ENCODE measurements around the gene AXL.
"Not testable (repeated sequence)": the region's sequence is repeated elsewhere in the genome, so short reads cannot be mapped to it uniquely, and the experiment has no call there.

The AXL gene

GRCh38 chr19:41276231-41276630 lies 57.2 kb downstream of the AXL start:
- no peak for DNase-seq

GRCh38 chr19:41278478-41278877 lies 59.5 kb downstream of the AXL start:
- no peak for DNase-seq

- no peak for DNase-seq
These were observed 69.9 kb downstream of the AXL start for GRCh38 chr19:41288673-41289530.

DNA sequence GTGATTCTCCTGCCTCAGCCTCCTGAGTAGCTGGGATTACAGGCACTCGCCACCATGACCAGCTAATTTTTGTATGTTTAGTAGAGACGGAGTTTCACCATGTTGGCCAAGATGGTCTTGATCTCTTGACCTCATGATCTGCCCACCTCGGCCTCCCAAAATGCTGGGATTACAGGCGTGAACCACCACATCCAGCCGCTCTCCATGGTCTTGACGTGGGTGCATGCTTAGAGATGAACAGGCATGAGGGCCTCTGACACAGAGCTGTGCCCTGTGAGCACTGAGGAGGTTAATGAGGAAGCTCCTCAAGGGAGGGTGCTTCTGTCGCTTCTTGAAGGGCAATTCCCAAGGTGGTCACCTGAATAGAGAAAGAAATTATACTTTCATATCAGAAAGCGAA lies 70.8 kb downstream of the AXL start:
- not testable (repeated sequence) for DNase-seq

- DNase-seq, result no peak
These were observed 75.4 kb downstream of the AXL start for GRCh38 chr19:41294393-41294792.

DNA sequence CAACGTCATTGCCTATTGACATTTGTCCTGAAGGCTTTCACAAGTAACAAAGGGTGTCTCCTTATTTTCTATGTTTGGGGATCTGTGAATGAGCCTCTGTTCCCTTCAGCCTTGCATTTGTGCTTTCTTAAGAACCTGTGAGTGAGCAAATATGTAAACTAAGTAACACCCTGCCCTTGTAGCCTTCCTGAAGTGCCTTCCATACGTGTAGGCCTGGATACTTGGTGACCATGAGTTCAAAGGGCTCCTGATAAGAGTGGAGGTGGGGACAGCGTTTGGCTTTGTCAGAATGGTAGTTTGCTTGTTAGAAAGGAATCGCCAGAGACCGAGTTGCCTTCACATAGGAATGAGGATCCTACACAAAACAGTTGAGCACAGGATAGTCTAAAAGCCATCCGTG lies 76.5 kb downstream of the AXL start:
- DNase-seq, result no peak

DNA sequence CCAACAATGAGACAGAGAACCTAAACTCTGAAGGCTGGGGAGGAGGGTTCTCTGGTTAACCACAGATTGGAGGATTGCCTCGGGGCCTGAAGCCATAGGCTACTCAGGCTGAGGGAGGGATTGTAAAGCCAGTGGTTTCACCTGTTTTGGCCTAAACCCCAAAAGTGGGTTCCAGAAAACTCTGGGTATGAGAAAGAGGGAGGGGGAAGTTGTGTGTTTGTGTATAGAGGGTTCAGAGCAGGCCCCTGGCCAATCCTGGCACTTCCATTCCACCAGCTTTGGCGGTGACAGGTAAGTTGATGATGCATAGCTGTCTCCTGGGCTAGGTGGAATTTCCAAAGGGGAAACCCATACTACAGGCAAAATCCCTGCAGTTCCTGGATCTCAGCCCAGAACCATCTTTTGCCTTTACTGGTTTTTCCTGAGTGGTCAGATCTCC lies 77.4 kb downstream of the AXL start:
- DNase-seq, result no peak

GRCh38 chr19:41297628-41298347 lies 78.8 kb downstream of the AXL start:
- DNase-seq, result peak in 1 of 14 donors; percentile 27

DNA sequence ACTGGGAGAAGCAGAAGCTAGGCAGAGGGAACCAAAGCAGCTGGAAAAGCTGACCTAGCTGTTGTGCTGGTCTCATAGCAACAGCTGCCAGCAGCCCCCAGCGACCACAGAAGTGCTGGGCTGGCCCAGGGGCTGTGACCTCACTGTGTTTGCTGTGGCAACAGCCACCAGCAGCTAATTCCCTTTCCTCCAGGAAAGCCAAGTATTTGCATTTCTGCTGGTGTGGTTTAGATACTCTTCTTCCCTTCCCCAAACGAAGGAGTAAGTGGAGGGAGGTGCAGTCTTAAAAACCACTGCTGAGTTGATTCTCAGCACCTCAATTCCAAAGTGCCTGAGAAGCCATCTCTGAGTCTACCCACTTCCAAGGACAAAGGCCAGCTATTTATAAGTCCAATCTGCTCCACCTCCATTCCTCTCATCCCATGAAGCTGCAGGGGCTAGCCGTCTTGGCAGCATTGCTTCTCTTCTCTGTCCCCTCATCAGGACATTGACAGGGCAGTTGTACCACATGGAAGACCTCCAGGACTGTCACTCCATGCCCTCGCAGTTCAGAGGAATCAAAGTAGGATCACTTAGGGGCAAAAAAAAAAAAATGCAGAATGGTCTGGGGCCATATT lies 79.4 kb downstream of the AXL start:
- peak in 7 of 14 donors; percentile 3 to 43 (median 25) for DNase-seq

DNA sequence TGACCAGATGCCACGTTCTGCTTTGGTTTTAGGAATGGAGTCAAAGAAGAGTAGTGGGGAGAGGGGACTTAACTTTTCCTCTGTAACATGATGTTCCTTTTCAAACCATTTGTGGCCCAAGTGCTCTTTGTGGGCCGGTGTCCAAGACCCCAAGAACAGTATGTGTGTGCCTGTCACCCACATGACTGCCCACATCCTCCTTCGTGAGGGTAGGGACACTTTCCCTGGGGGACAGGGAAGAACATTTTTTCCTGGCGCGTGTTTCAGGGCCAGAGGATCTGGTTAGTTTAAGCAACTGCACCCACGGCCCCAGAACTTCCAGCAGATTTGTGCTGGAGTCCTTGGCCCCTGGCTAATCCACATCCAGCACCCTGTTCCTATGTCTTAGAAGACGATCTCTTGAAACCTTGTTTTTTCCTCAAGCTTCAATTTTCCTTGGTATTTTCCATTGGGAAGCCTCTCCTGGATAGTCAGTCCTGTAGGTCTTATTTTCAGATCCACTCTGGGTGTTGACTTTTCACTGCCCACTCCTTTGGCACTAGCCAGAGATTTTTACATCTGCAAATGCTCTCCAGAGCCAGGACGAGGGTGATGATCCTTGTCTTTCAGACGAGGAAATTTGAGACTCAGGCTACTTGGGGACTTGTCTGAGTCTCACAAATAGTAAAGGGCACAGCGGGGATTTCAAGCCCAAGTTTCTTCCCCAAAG lies 80.2 kb downstream of the AXL start:
- peak in 2 of 14 donors; percentile 10 to 39 for DNase-seq

GRCh38 chr19:41299755-41300089 lies 80.7 kb downstream of the AXL start:
- peak in 3 of 14 donors; percentile 6 to 10 (median 8) for DNase-seq

- no peak for DNase-seq
These were observed 81.5 kb downstream of the AXL start for GRCh38 chr19:41300555-41300954.

DNA sequence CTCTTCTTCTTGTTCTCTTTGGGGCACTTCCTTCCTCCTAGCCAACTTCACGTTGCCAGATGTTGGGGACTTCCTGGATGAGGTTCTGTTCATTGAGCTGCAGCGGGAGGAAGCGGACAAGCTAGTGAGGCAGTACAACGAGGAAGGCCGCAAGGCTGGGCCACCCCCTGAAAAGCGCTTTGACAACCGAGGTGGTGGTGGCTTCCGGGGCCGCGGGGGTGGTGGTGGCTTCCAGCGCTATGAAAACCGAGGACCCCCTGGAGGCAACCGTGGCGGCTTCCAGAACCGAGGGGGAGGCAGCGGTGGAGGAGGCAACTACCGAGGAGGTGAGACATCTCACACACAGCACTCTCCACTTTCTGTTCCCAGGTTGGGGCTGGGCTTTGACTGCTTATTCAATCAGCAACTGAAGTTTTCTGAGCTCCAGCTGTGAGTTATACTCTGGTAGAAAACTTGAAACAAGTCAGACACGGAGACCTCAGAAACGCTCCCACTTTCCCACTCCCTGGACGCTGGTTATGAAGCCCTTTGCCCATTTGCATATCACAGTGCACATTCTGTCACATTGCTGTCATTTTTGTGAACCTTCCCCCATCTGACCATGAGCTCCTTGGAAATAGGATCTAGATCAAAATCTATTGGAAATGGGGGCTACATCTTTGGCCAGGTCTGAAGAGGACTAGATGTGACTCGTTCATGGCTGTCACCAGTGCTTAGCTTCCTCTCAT lies 83.8 kb downstream of the AXL start:
- no peak for DNase-seq

GRCh38 chr19:41303954-41304353 lies 84.9 kb downstream of the AXL start:
- no peak for DNase-seq

DNA sequence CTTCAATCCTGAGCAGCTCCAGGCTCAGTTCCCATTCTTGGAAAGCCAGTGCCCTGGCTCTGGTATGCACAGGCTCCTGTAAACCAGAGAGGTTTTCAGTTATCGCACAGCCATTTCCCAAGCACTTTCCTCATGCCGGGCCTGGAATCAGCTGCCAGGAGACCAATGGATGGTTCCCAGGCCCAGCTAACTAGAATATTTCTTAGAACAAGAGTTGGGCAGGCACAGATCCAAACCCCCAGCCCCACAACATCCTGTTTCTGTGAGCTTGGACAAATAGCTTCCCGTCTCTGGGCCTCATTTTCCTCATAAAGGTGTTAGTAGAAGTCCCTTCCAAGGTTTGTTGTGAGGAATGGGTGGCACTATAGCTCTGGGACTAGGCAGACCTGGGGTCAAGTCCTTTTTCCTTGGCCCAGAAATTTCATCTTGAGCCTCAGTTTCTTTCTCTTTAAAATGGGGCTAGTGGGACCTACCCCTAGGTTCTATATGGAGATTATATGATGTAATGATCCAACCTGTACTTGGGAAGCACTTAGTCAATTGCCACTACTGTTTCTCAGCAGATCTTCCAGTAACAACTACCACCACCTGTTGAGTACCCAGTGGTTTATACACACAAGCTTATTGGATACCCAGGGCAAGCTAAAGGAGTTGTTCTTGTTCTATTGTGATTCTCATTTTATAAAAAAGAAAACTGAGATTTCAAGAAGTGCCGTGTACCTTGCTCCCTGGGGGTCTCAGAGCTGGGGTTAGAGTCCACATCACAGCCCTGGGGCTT lies 85.9 kb downstream of the AXL start:
- no peak for DNase-seq

GRCh38 chr19:41305927-41306793 lies 87.1 kb downstream of the AXL start:
- no peak for DNase-seq

- DNase-seq, result no peak
These were observed 88.3 kb downstream of the AXL start for GRCh38 chr19:41307090-41307875.

GRCh38 chr19:41307954-41308449 lies 89.0 kb downstream of the AXL start:
- no peak for DNase-seq
